GM20000 (cell line): ENCODE data around the gene DEFB124.

Experiments used
- DNase-seq: peaks from one replicate; pipeline ENCODE4 v3.0.0; 2012; ENCODE audit warnings: low spot score
- CTCF ChIP-seq: IDR thresholded peaks from 2 replicates; pipeline ENCODE4 v1.5.1; 2012; ENCODE audit warnings: mild to moderate bottlenecking, control low read depth; ENCODE audit errors: extremely low read depth, missing control alignments

The DEFB124 gene

GRCh38 chr20:31425797-31426196, 49.1 kb downstream of the DEFB124 start:
- TF ChIP-seq CTCF = no peak

GRCh38 chr20:31418307-31418706, 56.6 kb downstream of the DEFB124 start:
- no peak for DNase-seq
- no peak for TF ChIP-seq CTCF

More at GRCh38 chr20:31425797-31426196, 49.1 kb downstream of the DEFB124 start:
- DNase-seq = no peak

GRCh38 chr20:31415653-31416052, 59.3 kb downstream of the DEFB124 start:
- DNase-seq = no peak
- no peak for TF ChIP-seq CTCF
